ENCODE measurements around the gene KCNA5. TPM values are rescaled to one million over a fixed set of nuclear protein-coding genes. Genes with fewer than 3 reads are reported as not detected.
A peak's percentile ranks its signal among the peaks of the same experiment; 100 is the strongest.

KCNA5 gene
- total and polyA plus RNA-seq, 8 donors: 0.25 to 11.1 (median 0.91) TPM

- Histone ChIP-seq H3K27me3 (no peaks in the 10 kb centered on the region), H3K4me1 (no peaks in the 10 kb centered on the region), H3K36me3 (no peaks in the 10 kb centered on the region), H3K9me3 (no peaks in the 10 kb centered on the region), H3K4me3 (no peak overlapping the region), H3K27ac (no peak overlapping the region)
- no peak for DNase-seq
- ATAC-seq: no peak
- intact Hi-C loops (cut with DNase I): loop anchor here in 2 of 3 donors (5.0 to 10.0 kb wide), 4 partner anchors 56 to 233 kb away; no protein-coding TSS in a partner anchor
- 60 to 65% methylated on average over 16 of the region's 16 CpGs for WGBS, 2 donors
- TF ChIP-seq CTCF (IDR thresholded peaks at IDR 0.05): no peak
- no peak for FAIRE-seq
Observed at GRCh38 chr12:5087831-5088554, 44.3 kb downstream of the KCNA5 start.

GRCh38 chr12:5088586-5089264 is 45.0 kb downstream of the KCNA5 start:
- FAIRE-seq (no peak), ATAC-seq (no peak), DNase-seq (peak in 1 of 6 donors; percentile 62)
- Histone ChIP-seq H3K4me3 (no peak overlapping the region), H3K9me3 (no peaks in the 10 kb centered on the region), H3K27me3 (no peaks in the 10 kb centered on the region), H3K4me1 (no peaks in the 10 kb centered on the region), H3K36me3 (no peaks in the 10 kb centered on the region), H3K27ac (no peak overlapping the region)
- 56 to 61% methylated on average over 18 of the region's 18 CpGs for WGBS, 2 donors
- intact Hi-C loops (cut with DNase I): loop anchor here in 2 of 3 donors (5.0 to 10.0 kb wide), 4 partner anchors 56 to 234 kb away; no protein-coding TSS in a partner anchor
- no peak for TF ChIP-seq CTCF (IDR thresholded peaks at IDR 0.05)

- intact Hi-C loops (cut with DNase I): no loop called here
- no peaks in the 10 kb centered on the region for H3K36me3 ChIP-seq
- no peak for DNase-seq
- H3K27me3 ChIP-seq: no peaks in the 10 kb centered on the region
- FAIRE-seq: no peak
- TF ChIP-seq CTCF (IDR thresholded peaks at IDR 0.05): no peak
- H3K27ac ChIP-seq: no peak overlapping the region
- no peaks in the 10 kb centered on the region for H3K9me3 ChIP-seq
- 22 to 37% methylated on average over 1 of the region's 1 CpG for WGBS, 2 donors
- no peaks in the 10 kb centered on the region for H3K4me1 ChIP-seq
- no peak for ATAC-seq
- H3K4me3 ChIP-seq: no peak overlapping the region
Observed at GRCh38 chr12:5094551-5094950, 50.9 kb downstream of the KCNA5 start.

- TF ChIP-seq CTCF (IDR thresholded peaks at IDR 0.05): no peak
- H3K36me3 ChIP-seq: no peaks in the 10 kb centered on the region
- no peaks in the 10 kb centered on the region for H3K9me3 ChIP-seq
- DNase-seq (no peak), FAIRE-seq (no peak), ATAC-seq (no peak)
- no peaks in the 10 kb centered on the region for H3K4me1 ChIP-seq
- intact Hi-C loops (cut with DNase I): no loop called here
- H3K27ac ChIP-seq: no peak overlapping the region
- WGBS, 2 donors: 65 to 82% methylated on average over 3 of the region's 3 CpGs
- H3K4me3 ChIP-seq: no peak overlapping the region
- H3K27me3 ChIP-seq: no peaks in the 10 kb centered on the region
Observed at GRCh38 chr12:5094986-5095385, 51.3 kb downstream of the KCNA5 start.

Other genes starting within 250 kb of the KCNA5 start
- not detected for gene KCNA1, start 134.0 kb upstream of the KCNA5 start, total RNA-seq
- gene KCNA1, start 134.0 kb upstream of the KCNA5 start, polyA plus RNA-seq: under 1 TPM in 1 of 2 donors, not detected in 1; 0.19 TPM

Measured in pancreas (tissue), 10 donors.